HEK293 (cell line): ENCODE data around the gene ZNF519.

Experiments
- CTCF ChIA-PET: fragments of 350-600 bp; formaldehyde crosslinking; extraction: SDS; loops from one replicate; lab custom pipeline; 2021; ENCODE audit warnings: antibody characterized with exemption; lab: Yijun Ruan, JAX
- POLR2A ChIA-PET: fragments of 300-600 bp; formaldehyde crosslinking; extraction: SDS; loops from one replicate; lab custom pipeline; 2020; ENCODE audit warnings: antibody characterized with exemption, inconsistent platforms; lab: Yijun Ruan, JAX
- H3K27ac ChIP-seq: fragments of 200-500 bp; sonication (Bioruptor generic); 2 replicates; pipeline ENCODE4 v1.5.1; 2014; ENCODE audit warnings: low read depth, low read length, control low read depth, inconsistent platforms; ENCODE audit errors: extremely low read depth
- H3K36me3 ChIP-seq, 2 experiments: fragments of 200-500 bp in 1 of 2; sonication (Bioruptor generic) in 1 of 2; 1 replicate in 1 of 2; 2 replicates in 1 of 2; pipeline ENCODE4 v1.5.1; 2014 to 2017; ENCODE audit warnings: inconsistent platforms in 2 of 2, low read length in 2 of 2; ENCODE audit not compliant: control insufficient read depth in 2 of 2, insufficient read depth in 1 of 2
- H3K4me1 ChIP-seq: fragments of 200-500 bp; sonication (Bioruptor generic); 2 replicates; pipeline ENCODE4 v1.5.1; 2014; ENCODE audit warnings: mild to moderate bottlenecking, low read length, inconsistent platforms; ENCODE audit not compliant: control insufficient read depth, insufficient read depth
- H3K4me3 ChIP-seq: 2 replicates; pipeline ENCODE4 v1.5.1; 2011; ENCODE audit warnings: low read depth, mild to moderate bottlenecking, control low read depth, low read length, moderate library complexity
- H3K9me3 ChIP-seq: fragments of 200-500 bp; sonication (Bioruptor generic); 2 replicates; pipeline ENCODE4 v1.5.1; 2014; ENCODE audit warnings: low read depth, low read length, inconsistent platforms; ENCODE audit not compliant: control insufficient read depth, insufficient read depth
- BCL11B ChIP-seq: fragments of 450-650 bp; formaldehyde crosslinking; IDR thresholded peaks from 2 replicates; pipeline ENCODE4 v1.5.1; 2016; ENCODE audit warnings: low read depth, missing biosample characterization, missing genetic modification characterization
- EGR2 ChIP-seq: fragments of 450-650 bp; formaldehyde crosslinking; IDR thresholded peaks from 2 replicates; pipeline ENCODE4 v1.5.1; 2016; ENCODE audit warnings: low read depth, missing biosample characterization, missing genetic modification characterization
- HOXC10 ChIP-seq: sonication (generic); formaldehyde crosslinking; IDR thresholded peaks from 2 replicates; pipeline ENCODE4 v1.8.1; 2023; ENCODE audit warnings: mild to moderate bottlenecking, missing genetic modification reagents
- SP2 ChIP-seq: fragments of 450-650 bp; formaldehyde crosslinking; IDR thresholded peaks from 2 replicates; pipeline ENCODE4 v1.5.1; 2016; ENCODE audit warnings: missing biosample characterization, missing genetic modification characterization
- TSHZ1 ChIP-seq: fragments of 450-650 bp; formaldehyde crosslinking; IDR thresholded peaks from 2 replicates; pipeline ENCODE4 v1.5.1; 2016; ENCODE audit warnings: missing biosample characterization, missing genetic modification characterization, borderline replicate concordance
- ZBTB20 ChIP-seq: fragments of 450-650 bp; formaldehyde crosslinking; IDR thresholded peaks from 2 replicates; pipeline ENCODE4 v1.5.1; 2016; ENCODE audit warnings: missing biosample characterization, missing genetic modification characterization
- ZNF138 ChIP-seq: fragments of 450-650 bp; formaldehyde crosslinking; IDR thresholded peaks from 2 replicates; pipeline ENCODE4 v1.5.1; 2016; ENCODE audit warnings: missing biosample characterization, missing genetic modification characterization, borderline replicate concordance
- ZNF175 ChIP-seq: fragments of 450-650 bp; formaldehyde crosslinking; IDR thresholded peaks from 2 replicates; pipeline ENCODE4 v1.5.1; 2016; ENCODE audit warnings: missing biosample characterization, missing genetic modification characterization
- ZNF202 ChIP-seq: fragments of 450-650 bp; formaldehyde crosslinking; IDR thresholded peaks from 2 replicates; pipeline ENCODE4 v1.5.1; 2016; ENCODE audit warnings: missing biosample characterization, missing genetic modification characterization, borderline replicate concordance
- ZNF335 ChIP-seq: fragments of 450-650 bp; formaldehyde crosslinking; conservative IDR thresholded peaks from 2 replicates; pipeline ENCODE4 v1.5.1; 2016; ENCODE audit warnings: missing biosample characterization, missing genetic modification characterization
- ZNF354C ChIP-seq: fragments of 450-650 bp; formaldehyde crosslinking; IDR thresholded peaks from 2 replicates; pipeline ENCODE4 v1.5.1; 2016; ENCODE audit warnings: missing biosample characterization, missing genetic modification characterization, low read depth, borderline replicate concordance
- ZNF362 ChIP-seq: fragments of 450-650 bp; formaldehyde crosslinking; IDR thresholded peaks from 2 replicates; pipeline ENCODE4 v1.5.1; 2016; ENCODE audit warnings: missing biosample characterization, missing genetic modification characterization
- ZNF366 ChIP-seq: fragments of 450-650 bp; formaldehyde crosslinking; conservative IDR thresholded peaks from 2 replicates; pipeline ENCODE4 v1.5.1; 2016; ENCODE audit warnings: missing biosample characterization, missing genetic modification characterization
- ZNF394 ChIP-seq: fragments of 450-650 bp; formaldehyde crosslinking; IDR thresholded peaks from 2 replicates; pipeline ENCODE4 v1.5.1; 2016; ENCODE audit warnings: missing biosample characterization, missing genetic modification characterization, mild to moderate bottlenecking, moderate library complexity, borderline replicate concordance
- ZNF544 ChIP-seq: fragments of 450-650 bp; formaldehyde crosslinking; IDR thresholded peaks from 2 replicates; pipeline ENCODE4 v1.5.0; 2017; ENCODE audit warnings: missing biosample characterization, missing genetic modification characterization
- ZNF571 ChIP-seq: fragments of 450-650 bp; formaldehyde crosslinking; IDR thresholded peaks from 2 replicates; pipeline ENCODE4 v1.5.0; 2017; ENCODE audit warnings: missing biosample characterization, missing genetic modification characterization

Gene ZNF519

GRCh38 chr18:14075196-14075595 is 57.0 kb downstream of the ZNF519 start:
- H3K27ac ChIP-seq, result no peak overlapping the region
- ChIA-PET CTCF (interaction anchor here (0.7 to 2.2 kb wide), 2 partner anchors 12 to 294 kb away, joined by 3 to 12 read pairs; no protein-coding TSS in a partner anchor), POLR2A (no interaction called here)
- no peaks in the 10 kb centered on the region for H3K36me3 ChIP-seq
- no peaks in the 10 kb centered on the region for H3K4me1 ChIP-seq
- TF ChIP-seq ZNF202 (no peak), EGR2 (no peak)
- H3K4me3 ChIP-seq, result no peak overlapping the region
- no peaks in the 10 kb centered on the region for H3K9me3 ChIP-seq

DNA sequence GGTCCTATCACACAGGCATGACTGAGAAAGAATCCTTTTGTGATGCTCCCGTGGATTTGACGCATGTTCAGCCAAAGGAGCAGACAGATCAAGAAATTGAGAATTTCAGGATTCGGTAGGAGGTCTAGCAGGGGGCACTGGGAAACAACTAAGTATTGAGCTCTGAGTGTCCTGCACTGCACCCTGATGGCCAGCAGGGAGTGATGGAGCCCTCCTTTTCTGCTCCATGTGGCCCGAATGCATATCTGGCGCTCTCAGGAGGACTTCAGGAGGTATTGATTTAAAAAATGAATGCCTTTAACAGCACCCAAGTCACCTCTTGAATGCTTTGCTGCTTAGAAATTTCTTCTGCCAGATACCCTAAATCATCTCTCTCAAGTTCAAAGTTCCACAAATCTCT is 58.0 kb downstream of the ZNF519 start:
- POLR2A ChIA-PET, result no interaction called here
- Histone ChIP-seq H3K36me3 (no peaks in the 10 kb centered on the region), H3K27ac (no peak overlapping the region), H3K4me1 (no peaks in the 10 kb centered on the region), H3K4me3 (no peak overlapping the region), H3K9me3 (no peaks in the 10 kb centered on the region)
- CTCF ChIA-PET, result interaction anchor here (0.6 to 2.2 kb wide), 6 partner anchors 11 to 264 kb away, joined by 3 to 12 read pairs (median 4); partner anchors contain the start of gene MC5R
- TF ChIP-seq ZNF394 (tag by site-specific recombination) (no peak), ZNF335 (tag by site-specific recombination) (no peak), ZNF362 (tag by site-specific recombination) (no peak), ZNF354C (tag by site-specific recombination) (no peak), HOXC10 (CRISPR knock-in tag) (no peak), SP2 (no peak), ZNF366 (tag by site-specific recombination) (no peak), ZNF544 (tag by site-specific recombination) (no peak), ZNF571 (tag by site-specific recombination) (no peak), BCL11B (tag by site-specific recombination) (no peak), ZNF138 (tag by site-specific recombination) (no peak)

DNA sequence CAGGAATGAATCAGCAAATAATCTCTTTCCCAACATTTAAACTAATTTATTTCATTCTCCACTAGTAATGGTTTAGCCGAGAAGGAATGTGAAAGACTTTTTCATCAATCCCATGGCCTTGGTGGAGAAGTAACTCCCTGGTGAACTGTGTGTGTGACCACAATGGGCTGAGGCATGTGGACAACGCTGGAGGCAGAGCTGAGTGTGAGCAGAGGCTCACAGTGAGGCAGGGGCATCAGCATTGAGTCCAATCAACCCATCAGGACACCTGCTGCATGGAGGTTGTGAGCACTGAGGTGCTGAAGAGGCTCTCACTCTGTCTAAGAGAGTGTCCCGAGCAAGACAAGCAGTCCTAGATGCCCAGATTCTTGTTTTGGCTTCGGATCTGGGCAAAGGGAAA is 78.6 kb downstream of the ZNF519 start:
- Histone ChIP-seq H3K4me3 (no peak overlapping the region), H3K36me3 (no peaks in the 10 kb centered on the region), H3K4me1 (peaks cover 6% of the 10 kb centered on the region; the same call in 1 of the 2 replicates), H3K27ac (no peak overlapping the region), H3K9me3 (no peaks in the 10 kb centered on the region; the same call in 1 of the 2 replicates)
- ChIA-PET POLR2A (no interaction called here), CTCF (no interaction called here)
- TF ChIP-seq ZNF354C (tag by site-specific recombination), result no peak
- TF ChIP-seq ZBTB20, result no peak
- no peak for TF ChIP-seq TSHZ1 (tag by site-specific recombination)
- no peak for TF ChIP-seq ZNF175
